OCI-LY1 (cell line): ENCODE measurements around the gene EML5.

Experiments used
- H2AFZ ChIP-seq: fragments of 200-600 bp; sonication (generic), shearing (Covaris generic); 2 replicates; pipeline ENCODE4 v1.6.0; 2014; ENCODE audit warnings: antibody characterized with exemption, mild to moderate bottlenecking, low read length
- H3F3A ChIP-seq: fragments of 200-600 bp; sonication (generic), shearing (Covaris generic); 2 replicates; pipeline ENCODE4 v1.6.0; 2014; ENCODE audit warnings: mild to moderate bottlenecking, antibody characterized with exemption, low read length, moderate library complexity; ENCODE audit not compliant: insufficient read depth
- H3K27ac ChIP-seq: fragments of 200-600 bp; sonication (generic); 2 replicates; pipeline ENCODE4 v1.5.1; 2014; ENCODE audit warnings: low read length, mixed run types, mild to moderate bottlenecking, low read depth; ENCODE audit not compliant: poor library complexity, severe bottlenecking
- H3K27me3 ChIP-seq: fragments of 200-600 bp; sonication (generic); 2 replicates; pipeline ENCODE4 v1.6.0; 2014; ENCODE audit warnings: antibody characterized with exemption, mild to moderate bottlenecking, low read length, moderate library complexity; ENCODE audit not compliant: insufficient read depth
- H3K36me3 ChIP-seq: fragments of 200-600 bp; sonication (generic); 2 replicates; pipeline ENCODE4 v1.6.1; 2014; ENCODE audit warnings: mild to moderate bottlenecking, antibody characterized with exemption, low read length, moderate library complexity, mixed read lengths; ENCODE audit not compliant: insufficient read depth
- H3K4me1 ChIP-seq: fragments of 200-600 bp; sonication (generic); 2 replicates; pipeline ENCODE4 v1.5.1; 2014; ENCODE audit warnings: mild to moderate bottlenecking, low read length, moderate library complexity; ENCODE audit not compliant: insufficient read depth, severe bottlenecking
- H3K4me2 ChIP-seq: fragments of 200-600 bp; sonication (generic), shearing (Covaris generic); 2 replicates; pipeline ENCODE4 v1.6.1; 2014; ENCODE audit warnings: low read length
- H3K4me3 ChIP-seq: fragments of 200-600 bp; sonication (generic); 2 replicates; pipeline ENCODE4 v1.5.1; 2014; ENCODE audit warnings: low read length, low read depth, mild to moderate bottlenecking, mixed read lengths; ENCODE audit not compliant: poor library complexity, severe bottlenecking
- H3K79me2 ChIP-seq: fragments of 200-600 bp; shearing (Covaris generic); 2 replicates; pipeline ENCODE4 v1.6.1; 2016; ENCODE audit warnings: mixed run types, low read length, mixed read lengths; ENCODE audit not compliant: insufficient read depth
- H3K9ac ChIP-seq: fragments of 200-600 bp; sonication (generic), shearing (Covaris generic); 2 replicates; pipeline ENCODE4 v1.6.1; 2014; ENCODE audit warnings: mild to moderate bottlenecking, low read length, mixed read lengths
- H3K9me2 ChIP-seq: fragments of 200-600 bp; sonication (generic), shearing (Covaris generic); 2 replicates; pipeline ENCODE4 v1.6.1; 2014; ENCODE audit warnings: low read depth, mild to moderate bottlenecking, low read length, mixed read lengths
- H3K9me3 ChIP-seq: fragments of 200-600 bp; shearing (Covaris generic); 2 replicates; pipeline ENCODE4 v1.6.1; 2014; ENCODE audit warnings: low read length, mixed read lengths
- H4K20me1 ChIP-seq: fragments of 200-600 bp; sonication (generic), shearing (Covaris generic); 2 replicates; pipeline ENCODE4 v1.6.0; 2016; ENCODE audit warnings: mild to moderate bottlenecking, low read length; ENCODE audit not compliant: insufficient read depth
- CTCF ChIP-seq: fragments of 200-600 bp; sonication (generic), shearing (Covaris generic); IDR thresholded peaks from 2 replicates; pipeline ENCODE4 v1.5.1; 2017; ENCODE audit warnings: mild to moderate bottlenecking, antibody characterized with exemption, low read length, moderate library complexity, mixed read lengths
- EZH2 ChIP-seq: fragments of 200-600 bp; sonication (generic), shearing (Covaris generic); IDR thresholded peaks from 2 replicates; pipeline ENCODE4 v1.8.0; 2017; ENCODE audit warnings: borderline replicate concordance, mixed run types, mild to moderate bottlenecking, antibody characterized with exemption, low read length, moderate library complexity, mixed read lengths

The EML5 gene

DNA sequence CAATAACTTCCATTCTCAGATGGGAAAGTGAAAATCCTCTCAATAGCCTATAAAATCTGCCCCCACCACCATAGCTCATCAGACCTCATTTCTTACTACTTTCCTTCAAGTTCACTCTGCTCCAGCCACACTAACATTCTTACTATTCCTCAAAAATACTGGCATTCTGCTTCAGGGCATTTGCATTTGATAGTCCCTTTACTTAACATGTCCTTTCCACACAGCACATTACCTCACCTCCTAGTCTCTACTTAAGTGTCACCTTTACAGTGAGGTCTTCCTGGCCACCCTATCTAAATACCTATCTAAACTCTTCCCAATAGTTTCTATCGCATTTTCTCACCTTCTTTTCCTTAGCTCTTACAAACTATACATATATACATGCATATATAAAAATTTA lies 6.8 kb downstream of the EML5 start:
- Histone ChIP-seq H3K79me2 (no peaks in the 10 kb centered on the region), H3K9me2 (no peaks in the 10 kb centered on the region), H3F3A (no peaks in the 10 kb centered on the region), H3K9ac (no peak overlapping the region), H3K36me3 (no peaks in the 10 kb centered on the region), H3K4me2 (no peak overlapping the region), H3K9me3 (no peaks in the 10 kb centered on the region), H3K4me1 (no peaks in the 10 kb centered on the region), H2AFZ (no peak overlapping the region), H3K27me3 (no peaks in the 10 kb centered on the region), H3K4me3 (no peak overlapping the region), H3K27ac (no peak overlapping the region), H4K20me1 (no peaks in the 10 kb centered on the region)
- TF ChIP-seq EZH2, result no peak
- no peak for TF ChIP-seq CTCF

- Histone ChIP-seq H3F3A (no peaks in the 10 kb centered on the region), H3K4me2 (no peak overlapping the region), H3K79me2 (no peaks in the 10 kb centered on the region), H3K9me3 (no peaks in the 10 kb centered on the region), H3K27ac (no peak overlapping the region), H3K4me3 (no peak overlapping the region), H3K9me2 (no peaks in the 10 kb centered on the region), H3K4me1 (no peaks in the 10 kb centered on the region), H2AFZ (no peak overlapping the region), H3K9ac (no peak overlapping the region), H4K20me1 (no peaks in the 10 kb centered on the region), H3K36me3 (no peaks in the 10 kb centered on the region), H3K27me3 (no peaks in the 10 kb centered on the region; the same call in 1 of the 2 replicates)
- no peak for TF ChIP-seq EZH2
- no peak for TF ChIP-seq CTCF
Measured at GRCh38 chr14:88775532-88775931, 17.2 kb downstream of the EML5 start.

DNA sequence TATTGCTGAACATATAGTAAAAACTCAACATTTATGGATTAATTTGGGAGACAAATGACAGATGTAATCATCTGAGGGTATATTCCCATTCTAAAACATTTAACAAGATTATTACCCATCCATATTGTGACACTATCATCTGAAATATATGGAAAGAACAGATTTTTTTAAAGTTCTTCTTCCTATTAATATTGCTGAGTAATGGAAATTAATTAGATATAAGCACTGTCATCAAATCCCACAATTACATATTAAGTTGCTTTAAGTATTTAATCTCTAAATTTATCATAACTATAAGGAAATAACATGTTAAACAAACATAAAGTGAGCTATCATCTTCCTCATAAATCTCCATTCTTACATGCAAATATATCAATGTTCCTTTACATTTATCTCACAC lies 22.0 kb downstream of the EML5 start:
- Histone ChIP-seq H3K9me2 (no peaks in the 10 kb centered on the region), H4K20me1 (no peaks in the 10 kb centered on the region), H3K4me2 (no peak overlapping the region), H3K79me2 (no peaks in the 10 kb centered on the region), H3F3A (no peaks in the 10 kb centered on the region), H2AFZ (no peak overlapping the region), H3K4me1 (no peaks in the 10 kb centered on the region), H3K4me3 (no peak overlapping the region), H3K27me3 (no peaks in the 10 kb centered on the region; the same call in 1 of the 2 replicates), H3K9me3 (no peaks in the 10 kb centered on the region), H3K36me3 (no peaks in the 10 kb centered on the region), H3K27ac (no peak overlapping the region), H3K9ac (no peak overlapping the region)
- TF ChIP-seq CTCF (no peak), EZH2 (no peak)
